ENCODE results near the gene ACOT2. TPM values are rescaled to one million over a fixed set of nuclear protein-coding genes. Genes with fewer than 3 reads are reported as not detected.
"Not testable (repeated sequence)": the region's sequence is repeated elsewhere in the genome, so short reads cannot be mapped to it uniquely, and the experiment has no call there.

ACOT2 gene
- total RNA-seq, 1 donor from 2014 or later, result 38.6 TPM

DNA sequence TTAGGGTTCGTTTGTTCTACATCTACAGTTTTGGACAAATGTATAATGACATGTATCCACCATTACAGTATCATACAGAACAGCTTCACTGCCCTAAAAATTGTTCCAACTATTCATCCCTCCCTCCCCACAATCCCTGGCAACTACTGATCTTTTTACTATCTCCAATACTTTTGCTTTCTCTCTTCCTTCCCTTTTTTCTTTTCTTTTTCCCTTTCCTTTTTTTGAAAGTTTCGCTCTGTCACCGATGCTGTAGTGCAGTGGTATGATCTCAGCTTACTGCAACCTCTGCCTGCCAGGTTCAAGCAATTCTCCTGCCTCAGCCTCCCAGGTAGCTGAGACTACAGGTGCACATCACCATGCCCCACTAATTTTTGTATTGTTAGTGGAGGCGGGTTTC lies 20.1 kb downstream of the ACOT2 start:
- Histone ChIP-seq H3K36me3 (ENCODE audit: control insufficient read depth in 3 of 3, insufficient read depth in 3 of 3, low read length in 3 of 3) (no peaks in the 10 kb centered on the region), H3K9ac (ENCODE audit: low read depth in 1 of 3, low read length in 3 of 3) (no peak overlapping the region), H3K9me3 (ENCODE audit: control insufficient read depth in 3 of 3, low read length in 3 of 3) (no peaks in the 10 kb centered on the region), H3K27me3 (ENCODE audit: control insufficient read depth in 3 of 3, insufficient read depth in 3 of 3, low read length in 3 of 3) (no peaks in the 10 kb centered on the region), H3K27ac (ENCODE audit: low read depth, low read length) (no peak overlapping the region), H3K4me3 (ENCODE audit: low read length in 3 of 3) (no peak overlapping the region), H3K4me1 (ENCODE audit: control insufficient read depth in 3 of 3, insufficient read depth in 3 of 3, low read length in 3 of 3) (peaks cover 0 to 10% (median 5%) of the 10 kb centered on the region in 3 donors)

GRCh38 chr14:73590673-73591004 lies 21.6 kb downstream of the ACOT2 start:
- not testable (repeated sequence) for H3K9ac ChIP-seq (ENCODE audit: low read depth in 1 of 3, low read length in 3 of 3); H3K27me3 ChIP-seq (ENCODE audit: control insufficient read depth in 3 of 3, insufficient read depth in 3 of 3, low read length in 3 of 3); H3K4me3 ChIP-seq (ENCODE audit: low read length in 3 of 3); H3K9me3 ChIP-seq (ENCODE audit: control insufficient read depth in 3 of 3, low read length in 3 of 3); H3K36me3 ChIP-seq (ENCODE audit: control insufficient read depth in 3 of 3, insufficient read depth in 3 of 3, low read length in 3 of 3); H3K27ac ChIP-seq (ENCODE audit: low read depth, low read length)
- peaks cover 0 to 10% (median 5%) of the 10 kb centered on the region in 3 donors for H3K4me1 ChIP-seq (ENCODE audit: control insufficient read depth in 3 of 3, insufficient read depth in 3 of 3, low read length in 3 of 3)

- no peak within 1 kb of the TSS for H3K27ac ChIP-seq (ENCODE audit: low read depth, low read length)
- H3K27me3 ChIP-seq (ENCODE audit: control insufficient read depth in 3 of 3, insufficient read depth in 3 of 3, low read length in 3 of 3), result no peaks in the 10 kb centered on the region
- H3K36me3 ChIP-seq (ENCODE audit: control insufficient read depth in 3 of 3, insufficient read depth in 3 of 3, low read length in 3 of 3), result no peaks in the 10 kb centered on the region
- H3K9me3 ChIP-seq (ENCODE audit: control insufficient read depth in 3 of 3, low read length in 3 of 3), result no peaks in the 10 kb centered on the region
- H3K4me3 ChIP-seq (ENCODE audit: low read length in 3 of 3), result peak within 1 kb of the TSS; percentile 66 to 76 (median 75)
- peak within 1 kb of the TSS; percentile 59 to 79 (median 61) for H3K9ac ChIP-seq (ENCODE audit: low read depth in 1 of 3, low read length in 3 of 3)
- H3K4me1 ChIP-seq (ENCODE audit: control insufficient read depth in 3 of 3, insufficient read depth in 3 of 3, low read length in 3 of 3), result peaks cover 0 to 10% (median 5%) of the 10 kb centered on the region in 3 donors
Observed at GRCh38 chr14:73591690-73592449, 22.9 kb downstream of the ACOT2 start, which contains the start of gene ACOT4. Gene ACOT4 (plus strand): TSS chr14:73591873. CDS start chr14:73591960, 87 bp downstream.

DNA sequence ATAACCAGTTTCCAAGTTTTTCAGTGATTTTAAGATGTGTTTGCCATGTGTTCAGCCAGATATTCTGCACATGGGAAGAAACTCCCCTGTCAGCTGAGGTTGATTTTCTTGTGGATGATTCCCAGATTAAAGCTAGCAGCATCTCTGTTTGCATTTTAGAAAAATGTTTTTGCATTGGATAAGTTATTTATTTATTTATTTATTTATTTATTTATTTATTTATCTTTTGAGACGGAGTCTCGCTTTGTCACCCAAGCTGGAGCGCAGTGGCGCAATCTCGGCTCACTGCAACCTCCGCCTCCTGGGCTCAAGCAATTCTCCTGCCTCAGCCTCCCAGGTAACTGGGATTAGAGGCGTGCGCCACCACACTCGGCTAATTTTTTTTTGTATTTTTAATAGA lies 25.5 kb downstream of the ACOT2 start:
- no peaks in the 10 kb centered on the region for H3K9me3 ChIP-seq (ENCODE audit: control insufficient read depth in 3 of 3, low read length in 3 of 3)
- H3K9ac ChIP-seq (ENCODE audit: low read depth in 1 of 3, low read length in 3 of 3), result no peak overlapping the region
- no peak overlapping the region for H3K27ac ChIP-seq (ENCODE audit: low read depth, low read length)

GRCh38 chr14:73599499-73599898 lies 30.5 kb downstream of the ACOT2 start:
- Histone ChIP-seq H3K4me1 (ENCODE audit: control insufficient read depth in 3 of 3, insufficient read depth in 3 of 3, low read length in 3 of 3) (no peaks in the 10 kb centered on the region), H3K27ac (ENCODE audit: low read depth, low read length) (no peak overlapping the region), H3K9ac (ENCODE audit: low read depth in 1 of 3, low read length in 3 of 3) (no peak overlapping the region), H3K9me3 (ENCODE audit: control insufficient read depth in 3 of 3, low read length in 3 of 3) (no peaks in the 10 kb centered on the region), H3K36me3 (ENCODE audit: control insufficient read depth in 3 of 3, insufficient read depth in 3 of 3, low read length in 3 of 3) (no peaks in the 10 kb centered on the region), H3K27me3 (ENCODE audit: control insufficient read depth in 3 of 3, insufficient read depth in 3 of 3, low read length in 3 of 3) (no peaks in the 10 kb centered on the region), H3K4me3 (ENCODE audit: low read length in 3 of 3) (no peak overlapping the region)

More for the DNA sequence above, 25.5 kb downstream of the ACOT2 start:
- Histone ChIP-seq H3K4me3 (ENCODE audit: low read length in 3 of 3) (no peak overlapping the region), H3K4me1 (ENCODE audit: control insufficient read depth in 3 of 3, insufficient read depth in 3 of 3, low read length in 3 of 3) (peaks cover 0 to 10% (median 5%) of the 10 kb centered on the region in 3 donors), H3K36me3 (ENCODE audit: control insufficient read depth in 3 of 3, insufficient read depth in 3 of 3, low read length in 3 of 3) (no peaks in the 10 kb centered on the region), H3K27me3 (ENCODE audit: control insufficient read depth in 3 of 3, insufficient read depth in 3 of 3, low read length in 3 of 3) (no peaks in the 10 kb centered on the region)

GRCh38 chr14:73602994-73603393 lies 34.0 kb downstream of the ACOT2 start:
- no peaks in the 10 kb centered on the region for H3K27me3 ChIP-seq (ENCODE audit: control insufficient read depth in 3 of 3, insufficient read depth in 3 of 3, low read length in 3 of 3)
- no peaks in the 10 kb centered on the region for H3K36me3 ChIP-seq (ENCODE audit: control insufficient read depth in 3 of 3, insufficient read depth in 3 of 3, low read length in 3 of 3)
- no peak overlapping the region for H3K27ac ChIP-seq (ENCODE audit: low read depth, low read length)
- no peaks in the 10 kb centered on the region for H3K9me3 ChIP-seq (ENCODE audit: control insufficient read depth in 3 of 3, low read length in 3 of 3)
- H3K4me1 ChIP-seq (ENCODE audit: control insufficient read depth in 3 of 3, insufficient read depth in 3 of 3, low read length in 3 of 3), result no peaks in the 10 kb centered on the region
- H3K9ac ChIP-seq (ENCODE audit: low read depth in 1 of 3, low read length in 3 of 3), result no peak overlapping the region
- no peak overlapping the region for H3K4me3 ChIP-seq (ENCODE audit: low read length in 3 of 3)

DNA sequence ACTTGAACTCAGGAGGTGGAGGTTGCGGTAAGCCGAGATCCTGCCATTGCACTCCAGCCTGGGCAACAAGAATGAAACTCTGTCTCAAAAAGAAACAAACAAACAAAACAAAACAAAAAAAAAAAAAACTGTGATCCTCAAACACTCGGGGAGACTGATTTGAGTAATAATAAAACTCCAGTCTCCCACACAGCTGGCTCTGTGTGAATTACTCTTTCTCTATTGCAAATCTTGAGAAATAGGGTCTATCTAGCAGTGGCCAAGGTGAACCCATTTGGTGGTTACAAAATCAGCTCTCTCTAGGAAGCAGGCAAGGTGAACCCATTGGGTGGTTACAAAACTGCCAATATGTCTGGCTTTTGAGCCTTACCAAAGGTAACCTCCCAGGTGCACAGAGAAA lies 37.3 kb downstream of the ACOT2 start:
- H3K9me3 ChIP-seq (ENCODE audit: control insufficient read depth in 3 of 3, low read length in 3 of 3), result peaks cover 0 to 2% (median 0%) of the 10 kb centered on the region in 3 donors

DNA sequence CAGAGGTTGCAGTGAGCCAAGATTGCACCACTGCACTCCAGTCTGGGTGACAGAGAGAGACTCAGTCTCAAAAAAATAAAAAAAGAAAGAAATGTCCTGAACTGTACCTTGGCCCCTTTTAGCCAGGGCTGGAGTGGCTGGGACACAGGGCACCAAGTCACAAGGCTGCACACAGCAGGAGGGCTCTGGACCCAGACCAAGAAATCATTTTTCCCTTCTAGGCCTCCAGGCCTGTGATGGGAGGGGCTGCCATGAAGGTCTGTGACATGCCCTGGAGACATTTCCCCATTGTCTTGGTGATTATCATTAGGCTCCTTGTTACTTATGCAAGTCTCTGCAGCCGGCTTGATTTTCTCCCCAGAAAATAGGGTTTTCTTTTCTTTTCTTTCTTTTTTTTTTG lies 38.2 kb downstream of the ACOT2 start:
- Histone ChIP-seq H3K36me3 (ENCODE audit: control insufficient read depth in 3 of 3, insufficient read depth in 3 of 3, low read length in 3 of 3) (no peaks in the 10 kb centered on the region), H3K9me3 (ENCODE audit: control insufficient read depth in 3 of 3, low read length in 3 of 3) (peaks cover 0 to 2% (median 0%) of the 10 kb centered on the region in 3 donors), H3K27ac (ENCODE audit: low read depth, low read length) (no peak overlapping the region), H3K4me3 (ENCODE audit: low read length in 3 of 3) (no peak overlapping the region), H3K4me1 (ENCODE audit: control insufficient read depth in 3 of 3, insufficient read depth in 3 of 3, low read length in 3 of 3) (peaks cover 0 to 2% (median 0%) of the 10 kb centered on the region in 3 donors), H3K9ac (ENCODE audit: low read depth in 1 of 3, low read length in 3 of 3) (no peak overlapping the region), H3K27me3 (ENCODE audit: control insufficient read depth in 3 of 3, insufficient read depth in 3 of 3, low read length in 3 of 3) (no peaks in the 10 kb centered on the region)

More for the DNA sequence above, 37.3 kb downstream of the ACOT2 start:
- no peaks in the 10 kb centered on the region for H3K36me3 ChIP-seq (ENCODE audit: control insufficient read depth in 3 of 3, insufficient read depth in 3 of 3, low read length in 3 of 3)
- H3K27ac ChIP-seq (ENCODE audit: low read depth, low read length), result no peak overlapping the region
- no peaks in the 10 kb centered on the region for H3K4me1 ChIP-seq (ENCODE audit: control insufficient read depth in 3 of 3, insufficient read depth in 3 of 3, low read length in 3 of 3)
- H3K9ac ChIP-seq (ENCODE audit: low read depth in 1 of 3, low read length in 3 of 3), result no peak overlapping the region
- H3K4me3 ChIP-seq (ENCODE audit: low read length in 3 of 3), result no peak overlapping the region
- no peaks in the 10 kb centered on the region for H3K27me3 ChIP-seq (ENCODE audit: control insufficient read depth in 3 of 3, insufficient read depth in 3 of 3, low read length in 3 of 3)

DNA sequence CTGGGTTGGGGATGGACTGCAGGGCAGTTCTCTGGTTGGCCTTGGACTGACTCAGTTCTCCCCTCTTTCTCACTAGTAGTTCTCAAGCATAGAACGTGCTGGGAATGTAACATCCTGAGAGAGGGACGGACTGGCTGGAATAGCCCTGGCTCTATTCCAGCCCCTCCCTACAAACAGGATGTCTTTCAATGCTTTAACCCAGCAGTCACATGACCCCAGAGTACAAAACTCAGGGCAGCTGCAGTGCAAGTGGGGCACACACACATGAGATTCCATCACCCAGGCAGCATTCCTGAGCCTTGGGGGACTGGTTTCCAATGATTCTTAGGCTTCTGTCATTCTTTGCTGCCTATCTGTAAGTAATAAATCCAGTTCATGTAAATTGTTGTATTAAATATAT lies 41.7 kb downstream of the ACOT2 start:
- Histone ChIP-seq H3K36me3 (ENCODE audit: control insufficient read depth in 3 of 3, insufficient read depth in 3 of 3, low read length in 3 of 3) (no peaks in the 10 kb centered on the region), H3K4me1 (ENCODE audit: control insufficient read depth in 3 of 3, insufficient read depth in 3 of 3, low read length in 3 of 3) (peaks cover 0 to 4% (median 0%) of the 10 kb centered on the region in 3 donors), H3K27ac (ENCODE audit: low read depth, low read length) (no peak overlapping the region), H3K9me3 (ENCODE audit: control insufficient read depth in 3 of 3, low read length in 3 of 3) (peaks cover 0 to 2% (median 0%) of the 10 kb centered on the region in 3 donors), H3K4me3 (ENCODE audit: low read length in 3 of 3) (no peak overlapping the region), H3K9ac (ENCODE audit: low read depth in 1 of 3, low read length in 3 of 3) (no peak overlapping the region), H3K27me3 (ENCODE audit: control insufficient read depth in 3 of 3, insufficient read depth in 3 of 3, low read length in 3 of 3) (no peaks in the 10 kb centered on the region)

DNA sequence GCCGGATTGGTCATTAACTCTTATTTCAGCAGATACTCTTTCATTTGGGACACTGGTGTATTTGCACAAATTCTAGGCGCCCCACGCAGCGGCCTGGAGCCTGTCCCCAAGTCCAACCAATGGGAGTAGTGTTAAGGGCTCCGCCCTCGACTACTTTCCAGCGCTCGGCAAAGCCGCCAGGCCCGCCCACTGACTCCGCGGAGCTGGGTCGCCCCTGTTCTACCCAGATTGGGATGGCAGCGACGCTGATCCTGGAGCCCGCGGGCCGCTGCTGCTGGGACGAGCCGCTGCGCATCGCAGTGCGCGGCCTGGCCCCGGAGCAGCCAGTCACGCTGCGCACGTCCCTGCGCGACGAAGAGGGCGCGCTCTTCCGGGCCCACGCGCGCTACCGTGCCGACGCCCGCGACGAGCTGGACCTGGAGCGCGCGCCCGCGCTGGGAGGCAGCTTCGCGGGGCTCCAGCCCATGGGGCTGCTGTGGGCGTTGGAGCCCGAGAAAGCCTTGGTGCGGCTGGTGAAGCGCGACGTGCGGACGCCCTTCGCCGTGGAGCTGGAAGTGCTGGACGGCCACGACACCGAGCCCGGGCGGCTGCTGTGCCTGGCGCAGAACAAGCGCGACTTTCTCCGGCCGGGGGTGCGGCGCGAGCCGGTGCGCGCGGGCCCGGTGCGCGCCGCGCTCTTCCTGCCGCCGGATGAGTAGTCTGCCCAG lies 43.5 kb downstream of the ACOT2 start, which contains the start of gene ACOT6:
Gene ACOT6, plus strand, starts transcription at position 179 of the 707 bp plus-strand sequence. Its CDS starts 55 bp downstream, at position 234.
- Histone ChIP-seq H3K36me3 (ENCODE audit: control insufficient read depth in 3 of 3, insufficient read depth in 3 of 3, low read length in 3 of 3) (no peaks in the 10 kb centered on the region), H3K27me3 (ENCODE audit: control insufficient read depth in 3 of 3, insufficient read depth in 3 of 3, low read length in 3 of 3) (no peaks in the 10 kb centered on the region), H3K9me3 (ENCODE audit: control insufficient read depth in 3 of 3, low read length in 3 of 3) (peaks cover 0 to 2% (median 0%) of the 10 kb centered on the region in 3 donors), H3K4me3 (ENCODE audit: low read length in 3 of 3) (peak within 1 kb of the TSS; percentile 59 to 80 (median 79)), H3K27ac (ENCODE audit: low read depth, low read length) (peak within 1 kb of the TSS; percentile 45), H3K4me1 (ENCODE audit: control insufficient read depth in 3 of 3, insufficient read depth in 3 of 3, low read length in 3 of 3) (peaks cover 0 to 4% (median 0%) of the 10 kb centered on the region in 3 donors), H3K9ac (ENCODE audit: low read depth in 1 of 3, low read length in 3 of 3) (peak within 1 kb of the TSS; percentile 61 to 87 (median 80))

All from skeletal muscle tissue (tissue), 4 donors.